ENCODE results near the gene HSPA12B. TPM values are rescaled to one million over a fixed set of nuclear protein-coding genes. Genes with fewer than 3 reads are reported as not detected.

HSPA12B gene, protein sequence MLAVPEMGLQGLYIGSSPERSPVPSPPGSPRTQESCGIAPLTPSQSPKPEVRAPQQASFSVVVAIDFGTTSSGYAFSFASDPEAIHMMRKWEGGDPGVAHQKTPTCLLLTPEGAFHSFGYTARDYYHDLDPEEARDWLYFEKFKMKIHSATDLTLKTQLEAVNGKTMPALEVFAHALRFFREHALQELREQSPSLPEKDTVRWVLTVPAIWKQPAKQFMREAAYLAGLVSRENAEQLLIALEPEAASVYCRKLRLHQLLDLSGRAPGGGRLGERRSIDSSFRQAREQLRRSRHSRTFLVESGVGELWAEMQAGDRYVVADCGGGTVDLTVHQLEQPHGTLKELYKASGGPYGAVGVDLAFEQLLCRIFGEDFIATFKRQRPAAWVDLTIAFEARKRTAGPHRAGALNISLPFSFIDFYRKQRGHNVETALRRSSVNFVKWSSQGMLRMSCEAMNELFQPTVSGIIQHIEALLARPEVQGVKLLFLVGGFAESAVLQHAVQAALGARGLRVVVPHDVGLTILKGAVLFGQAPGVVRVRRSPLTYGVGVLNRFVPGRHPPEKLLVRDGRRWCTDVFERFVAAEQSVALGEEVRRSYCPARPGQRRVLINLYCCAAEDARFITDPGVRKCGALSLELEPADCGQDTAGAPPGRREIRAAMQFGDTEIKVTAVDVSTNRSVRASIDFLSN
- total RNA-seq: not detected

GRCh38 chr20:3732327-3733118, at the start of gene HSPA12B:
TSS of gene HSPA12B (plus strand) at chr20:3732685. CDS start at chr20:3738675, 5,990 bp downstream.
- no peak for DNase-seq

DNA sequence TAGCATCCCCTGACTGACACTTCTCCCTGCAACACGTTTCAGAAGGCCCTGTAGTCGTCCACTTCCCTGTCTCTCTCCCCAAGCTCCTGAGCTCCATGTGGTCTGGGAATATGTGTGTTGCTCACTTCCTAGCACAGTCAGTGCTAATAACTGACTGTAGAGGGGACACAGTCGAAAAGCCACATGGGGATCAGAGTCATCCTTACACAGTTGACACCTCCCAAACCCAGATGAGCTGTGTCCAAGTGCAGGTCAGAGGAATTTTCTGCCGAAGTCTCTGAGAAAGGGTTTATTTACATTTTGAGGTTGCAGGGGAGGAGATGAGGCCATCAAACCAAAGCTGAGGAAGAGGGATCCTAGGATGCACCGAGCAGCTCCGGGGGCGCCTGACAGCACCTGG, 47.1 kb upstream of the HSPA12B start:
- no peak for DNase-seq

DNA sequence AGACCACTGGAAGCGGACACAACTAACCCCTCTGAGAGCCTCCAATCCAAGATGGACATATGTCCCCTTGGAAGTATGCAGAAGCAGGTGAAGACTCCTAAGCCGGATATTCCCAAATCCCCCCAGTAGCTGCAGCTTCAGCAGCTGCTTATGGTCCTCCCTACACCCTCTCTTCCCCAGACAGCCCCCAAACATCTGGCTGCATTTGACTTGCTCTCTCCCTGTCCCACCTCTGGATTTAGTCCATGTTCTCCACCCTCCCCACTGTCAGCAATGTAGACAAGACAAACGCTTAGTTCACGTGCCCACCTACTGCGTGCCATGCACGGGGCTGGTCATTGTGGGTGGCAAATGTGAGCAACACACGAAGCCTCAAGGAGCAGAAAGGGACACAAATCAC, 46.1 kb upstream of the HSPA12B start:
- DNase-seq: no peak

- DNase-seq: no peak
These were observed 45.6 kb upstream of the HSPA12B start for GRCh38 chr20:3686867-3687321.

DNA sequence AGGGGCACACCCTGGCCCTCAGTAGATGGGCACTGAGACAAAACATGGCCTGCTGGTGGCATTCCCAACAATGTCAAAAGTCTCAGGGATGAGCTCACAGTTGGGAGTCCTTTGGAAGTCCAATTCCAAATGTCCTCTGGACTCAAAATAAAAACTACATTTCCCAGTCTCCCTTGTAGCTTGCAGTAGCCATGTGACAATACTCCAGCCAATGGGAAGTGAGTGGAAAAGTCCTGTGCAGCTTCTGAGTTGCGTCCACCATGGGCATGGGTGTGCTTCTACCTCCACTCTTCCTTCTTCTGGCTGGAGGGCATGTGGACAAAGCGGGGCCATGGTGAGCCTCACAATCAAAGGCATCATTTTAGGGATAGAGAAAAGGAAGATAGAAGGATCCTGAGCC, 44.8 kb upstream of the HSPA12B start:
- DNase-seq: no peak

GRCh38 chr20:3689978-3690377, 42.5 kb upstream of the HSPA12B start:
- no peak for DNase-seq

GRCh38 chr20:3690413-3690812, 42.1 kb upstream of the HSPA12B start:
- no peak for DNase-seq

- no peak for DNase-seq
These were observed 41.2 kb upstream of the HSPA12B start for GRCh38 chr20:3691306-3691705.

DNA sequence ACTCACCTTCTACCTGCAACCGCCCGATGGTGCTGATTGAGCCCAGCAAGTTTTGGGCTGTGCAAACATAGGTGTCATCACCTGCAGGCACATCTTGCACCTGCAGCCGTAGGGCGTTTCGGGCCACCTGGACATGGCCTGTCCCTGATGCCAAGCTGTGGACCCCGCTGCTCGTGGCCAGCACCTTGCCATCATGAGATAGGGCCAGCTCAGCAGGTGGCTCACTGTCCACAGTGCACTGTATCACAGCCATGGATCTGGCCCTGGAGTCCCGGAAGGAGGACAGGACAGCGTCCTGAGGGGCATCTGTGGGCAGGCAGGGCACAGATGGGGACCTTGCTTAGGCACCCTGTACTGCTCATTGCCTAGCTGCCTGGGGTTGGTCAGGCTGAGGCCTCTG, 40.6 kb upstream of the HSPA12B start:
- no peak for DNase-seq

- DNase-seq: no peak
These were observed 39.7 kb upstream of the HSPA12B start for GRCh38 chr20:3692706-3693294.

DNA sequence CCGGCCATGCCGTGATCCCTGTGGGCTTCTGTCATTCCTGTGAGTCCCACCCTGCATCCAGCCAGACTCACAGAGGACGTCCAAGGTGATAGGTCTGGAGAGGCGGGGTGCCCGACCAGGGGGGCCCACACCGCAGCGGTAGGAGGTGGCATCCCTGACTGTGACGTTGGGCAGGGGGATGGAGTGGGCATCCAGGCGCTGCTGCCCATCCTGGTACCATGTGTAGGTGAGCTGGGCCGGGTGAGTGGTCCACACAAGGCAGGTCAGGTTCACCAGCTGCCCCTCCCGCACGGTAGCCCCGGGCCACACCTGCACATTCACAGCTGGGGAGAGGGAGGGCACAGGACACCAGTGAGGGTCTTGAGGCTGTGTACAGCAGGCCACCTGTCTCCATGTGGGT, 39.1 kb upstream of the HSPA12B start:
- no peak for DNase-seq

- DNase-seq: no peak
These were observed 37.6 kb upstream of the HSPA12B start for GRCh38 chr20:3694864-3695263.

GRCh38 chr20:3696200-3696599, 36.3 kb upstream of the HSPA12B start:
- DNase-seq: no peak

GRCh38 chr20:3696745-3697587, 35.5 kb upstream of the HSPA12B start:
- DNase-seq: no peak

GRCh38 chr20:3697588-3698305, 34.7 kb upstream of the HSPA12B start:
- no peak for DNase-seq

DNA sequence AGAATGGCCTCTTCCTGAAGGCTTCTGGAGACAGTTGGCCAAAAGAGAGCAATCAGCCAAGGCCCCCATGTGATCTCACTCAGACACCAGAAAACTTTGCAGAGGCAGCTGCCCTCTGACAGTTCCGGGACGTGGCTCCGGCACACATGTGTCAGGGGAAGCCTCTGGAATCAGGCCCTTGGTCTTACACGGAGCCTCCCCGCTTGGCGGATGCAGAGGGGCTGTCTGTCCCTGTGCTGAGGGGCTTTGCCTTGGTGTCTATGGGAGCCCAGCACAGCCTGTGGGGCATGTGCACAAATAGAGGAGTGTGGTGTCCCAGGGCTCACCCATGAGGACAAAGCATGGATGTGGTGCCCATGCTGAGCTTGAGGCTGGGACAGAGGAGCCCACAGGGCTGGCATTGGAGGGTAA, 33.9 kb upstream of the HSPA12B start:
- DNase-seq: no peak

DNA sequence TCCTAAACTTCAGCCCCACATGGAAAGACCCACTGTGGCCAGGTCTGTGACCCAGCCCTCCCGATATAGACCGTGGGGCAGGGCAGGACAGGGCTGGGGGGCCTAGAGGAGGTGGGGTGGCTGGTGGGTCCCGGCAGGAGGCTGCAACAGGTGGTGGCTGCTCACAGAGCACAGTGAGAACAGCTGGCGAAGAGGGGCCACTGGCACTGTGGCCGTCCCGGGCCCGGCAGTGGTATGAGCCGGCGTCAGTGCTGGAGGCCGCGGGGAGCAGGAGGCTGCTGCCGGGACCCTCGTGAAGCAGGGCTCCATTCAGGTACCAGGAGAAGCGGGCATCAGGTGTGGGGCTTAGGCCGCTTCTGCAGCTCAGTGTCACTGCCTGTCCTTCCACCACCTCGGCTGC, 33.4 kb upstream of the HSPA12B start:
- no peak for DNase-seq

- no peak for DNase-seq
These were observed 31.2 kb upstream of the HSPA12B start for GRCh38 chr20:3701061-3701998.

GRCh38 chr20:3702611-3703391, 29.7 kb upstream of the HSPA12B start:
- DNase-seq: no peak
